ENCODE measurements around the gene KDM1A.

The KDM1A gene

GRCh38 chr1:23051290-23051909 lies 32.1 kb downstream of the KDM1A start:
- Histone ChIP-seq H3K36me3 (ENCODE audit: control insufficient read depth, insufficient read depth, low read length) (peaks cover 4% of the 10 kb centered on the region), H3K4me3 (replicated peaks; ENCODE audit: low read depth, low read length) (no peak overlapping the region), H3K27me3 (replicated peaks; ENCODE audit: control insufficient read depth, insufficient read depth, low read length) (no peaks in the 10 kb centered on the region)
- no peak for TF ChIP-seq CTCF (IDR thresholded peaks at IDR 0.05; ENCODE audit: insufficient read depth, low read length, poor library complexity, severe bottlenecking)
- no peak for DNase-seq (ENCODE audit: extremely low read depth, insufficient read length)

- no peaks in the 10 kb centered on the region for H3K27me3 ChIP-seq (replicated peaks; ENCODE audit: control insufficient read depth, insufficient read depth, low read length)
- DNase-seq (ENCODE audit: extremely low read depth, insufficient read length) = no peak
- no peak overlapping the region for H3K4me3 ChIP-seq (replicated peaks; ENCODE audit: low read depth, low read length)
- TF ChIP-seq CTCF (IDR thresholded peaks at IDR 0.05; ENCODE audit: insufficient read depth, low read length, poor library complexity, severe bottlenecking) = no peak
- peaks cover 9% of the 10 kb centered on the region for H3K36me3 ChIP-seq (ENCODE audit: control insufficient read depth, insufficient read depth, low read length)
Measured at GRCh38 chr1:23057301-23057700, 38.0 kb downstream of the KDM1A start.

- no peak overlapping the region for H3K4me3 ChIP-seq (replicated peaks; ENCODE audit: low read depth, low read length)
- H3K36me3 ChIP-seq (ENCODE audit: control insufficient read depth, insufficient read depth, low read length) = peaks cover 9% of the 10 kb centered on the region
- DNase-seq (ENCODE audit: extremely low read depth, insufficient read length) = no peak
- no peaks in the 10 kb centered on the region for H3K27me3 ChIP-seq (replicated peaks; ENCODE audit: control insufficient read depth, insufficient read depth, low read length)
- TF ChIP-seq CTCF (IDR thresholded peaks at IDR 0.05; ENCODE audit: insufficient read depth, low read length, poor library complexity, severe bottlenecking) = no peak
Measured at GRCh38 chr1:23062271-23062670, 43.0 kb downstream of the KDM1A start.

- H3K4me3 ChIP-seq (replicated peaks; ENCODE audit: low read depth, low read length) = no peak overlapping the region
- H3K36me3 ChIP-seq (ENCODE audit: control insufficient read depth, insufficient read depth, low read length) = peaks cover 10% of the 10 kb centered on the region
- no peaks in the 10 kb centered on the region for H3K27me3 ChIP-seq (replicated peaks; ENCODE audit: control insufficient read depth, insufficient read depth, low read length)
- DNase-seq (ENCODE audit: extremely low read depth, insufficient read length) = no peak
- no peak for TF ChIP-seq CTCF (IDR thresholded peaks at IDR 0.05; ENCODE audit: insufficient read depth, low read length, poor library complexity, severe bottlenecking)
Measured at GRCh38 chr1:23065385-23065784, 46.1 kb downstream of the KDM1A start.

- H3K27me3 ChIP-seq (replicated peaks; ENCODE audit: control insufficient read depth, insufficient read depth, low read length) = no peaks in the 10 kb centered on the region
- H3K4me3 ChIP-seq (replicated peaks; ENCODE audit: low read depth, low read length) = no peak overlapping the region
- no peak for TF ChIP-seq CTCF (IDR thresholded peaks at IDR 0.05; ENCODE audit: insufficient read depth, low read length, poor library complexity, severe bottlenecking)
- no peak for DNase-seq (ENCODE audit: extremely low read depth, insufficient read length)
- peaks cover 10% of the 10 kb centered on the region for H3K36me3 ChIP-seq (ENCODE audit: control insufficient read depth, insufficient read depth, low read length)
Measured at GRCh38 chr1:23066075-23066474, 46.8 kb downstream of the KDM1A start.

GRCh38 chr1:23069149-23069548 lies 49.9 kb downstream of the KDM1A start:
- no peak for TF ChIP-seq CTCF (IDR thresholded peaks at IDR 0.05; ENCODE audit: insufficient read depth, low read length, poor library complexity, severe bottlenecking)
- DNase-seq (ENCODE audit: extremely low read depth, insufficient read length) = no peak
- no peak overlapping the region for H3K4me3 ChIP-seq (replicated peaks; ENCODE audit: low read depth, low read length)
- peaks cover 15% of the 10 kb centered on the region for H3K36me3 ChIP-seq (ENCODE audit: control insufficient read depth, insufficient read depth, low read length)
- H3K27me3 ChIP-seq (replicated peaks; ENCODE audit: control insufficient read depth, insufficient read depth, low read length) = no peaks in the 10 kb centered on the region

Measured in GM06990 (cell line).